ENCODE results near the gene PTPRU. TPM values are rescaled to one million over a fixed set of nuclear protein-coding genes. Genes with fewer than 3 reads are reported as not detected.

Gene PTPRU
- total and polyA plus RNA-seq, 4 donors = 36.2 to 62.1 (median 47.8) TPM

GRCh38 chr1:29249170-29249691 lies 12.9 kb downstream of the PTPRU start:
- Histone ChIP-seq H3K27me3 (ENCODE audit: control insufficient read depth, insufficient read depth, low read length) (no peaks in the 10 kb centered on the region), H3K36me3 (ENCODE audit: control insufficient read depth, insufficient read depth, low read length) (no peaks in the 10 kb centered on the region), H3K4me3 (ENCODE audit: low read depth, low read length) (no peak overlapping the region), H3K4me1 (ENCODE audit: control insufficient read depth, insufficient read depth, low read length) (peaks cover 32% of the 10 kb centered on the region), H3K9me3 (ENCODE audit: control insufficient read depth, insufficient read depth, low read length) (no peaks in the 10 kb centered on the region), H3K27ac (ENCODE audit: low read depth, low read length) (no peak overlapping the region)
- 17% methylated on average over 3 of the region's 8 CpGs for WGBS (ENCODE audit: insufficient coverage)
- DNase-seq (ENCODE audit: low read depth in 4 of 6, low spot score in 6 of 6) = peak in 2 of 6 donors; percentile 49 to 51

- Histone ChIP-seq H3K4me3 (ENCODE audit: low read depth, low read length) (no peak overlapping the region), H3K27me3 (ENCODE audit: control insufficient read depth, insufficient read depth, low read length) (no peaks in the 10 kb centered on the region), H3K4me1 (ENCODE audit: control insufficient read depth, insufficient read depth, low read length) (peaks cover 34% of the 10 kb centered on the region), H3K27ac (ENCODE audit: low read depth, low read length) (no peak overlapping the region), H3K36me3 (ENCODE audit: control insufficient read depth, insufficient read depth, low read length) (peaks cover 2% of the 10 kb centered on the region), H3K9me3 (ENCODE audit: control insufficient read depth, insufficient read depth, low read length) (no peaks in the 10 kb centered on the region)
- WGBS (ENCODE audit: insufficient coverage) = 100% methylated on average over 1 of the region's 2 CpGs
- DNase-seq (ENCODE audit: low read depth in 4 of 6, low spot score in 6 of 6) = no peak
Observed at GRCh38 chr1:29249951-29250581, 13.7 kb downstream of the PTPRU start.

GRCh38 chr1:29251164-29252124 lies 15.1 kb downstream of the PTPRU start:
- Histone ChIP-seq H3K27me3 (ENCODE audit: control insufficient read depth, insufficient read depth, low read length) (no peaks in the 10 kb centered on the region), H3K9me3 (ENCODE audit: control insufficient read depth, insufficient read depth, low read length) (no peaks in the 10 kb centered on the region), H3K36me3 (ENCODE audit: control insufficient read depth, insufficient read depth, low read length) (peaks cover 4% of the 10 kb centered on the region), H3K4me3 (ENCODE audit: low read depth, low read length) (no peak overlapping the region), H3K27ac (ENCODE audit: low read depth, low read length) (no peak overlapping the region), H3K4me1 (ENCODE audit: control insufficient read depth, insufficient read depth, low read length) (peaks cover 36% of the 10 kb centered on the region)
- WGBS (ENCODE audit: insufficient coverage) = 87% methylated on average over 8 of the region's 8 CpGs
- DNase-seq (ENCODE audit: low read depth in 4 of 6, low spot score in 6 of 6) = no peak

GRCh38 chr1:29253180-29253579 lies 16.9 kb downstream of the PTPRU start:
- H3K27me3 ChIP-seq (ENCODE audit: control insufficient read depth, insufficient read depth, low read length) = no peaks in the 10 kb centered on the region
- no peak for DNase-seq (ENCODE audit: low read depth in 4 of 6, low spot score in 6 of 6)
- H3K4me1 ChIP-seq (ENCODE audit: control insufficient read depth, insufficient read depth, low read length) = peaks cover 41% of the 10 kb centered on the region
- H3K36me3 ChIP-seq (ENCODE audit: control insufficient read depth, insufficient read depth, low read length) = peaks cover 4% of the 10 kb centered on the region
- H3K4me3 ChIP-seq (ENCODE audit: low read depth, low read length) = no peak overlapping the region
- WGBS (ENCODE audit: insufficient coverage) = 94% methylated on average over 2 of the region's 3 CpGs
- H3K27ac ChIP-seq (ENCODE audit: low read depth, low read length) = no peak overlapping the region
- H3K9me3 ChIP-seq (ENCODE audit: control insufficient read depth, insufficient read depth, low read length) = no peaks in the 10 kb centered on the region

GRCh38 chr1:29254346-29254745 lies 18.0 kb downstream of the PTPRU start:
- no peaks in the 10 kb centered on the region for H3K9me3 ChIP-seq (ENCODE audit: control insufficient read depth, insufficient read depth, low read length)
- no peak for DNase-seq (ENCODE audit: low read depth in 4 of 6, low spot score in 6 of 6)
- H3K36me3 ChIP-seq (ENCODE audit: control insufficient read depth, insufficient read depth, low read length) = peaks cover 9% of the 10 kb centered on the region
- WGBS (ENCODE audit: insufficient coverage) = 84% methylated on average over 7 of the region's 7 CpGs
- no peak overlapping the region for H3K27ac ChIP-seq (ENCODE audit: low read depth, low read length)
- peaks cover 43% of the 10 kb centered on the region for H3K4me1 ChIP-seq (ENCODE audit: control insufficient read depth, insufficient read depth, low read length)
- H3K27me3 ChIP-seq (ENCODE audit: control insufficient read depth, insufficient read depth, low read length) = peaks cover 6% of the 10 kb centered on the region
- no peak overlapping the region for H3K4me3 ChIP-seq (ENCODE audit: low read depth, low read length)

GRCh38 chr1:29255134-29255666 lies 18.9 kb downstream of the PTPRU start:
- Histone ChIP-seq H3K4me3 (ENCODE audit: low read depth, low read length) (no peak overlapping the region), H3K4me1 (ENCODE audit: control insufficient read depth, insufficient read depth, low read length) (peaks cover 41% of the 10 kb centered on the region), H3K27ac (ENCODE audit: low read depth, low read length) (no peak overlapping the region), H3K9me3 (ENCODE audit: control insufficient read depth, insufficient read depth, low read length) (no peaks in the 10 kb centered on the region), H3K27me3 (ENCODE audit: control insufficient read depth, insufficient read depth, low read length) (peaks cover 8% of the 10 kb centered on the region), H3K36me3 (ENCODE audit: control insufficient read depth, insufficient read depth, low read length) (peaks cover 10% of the 10 kb centered on the region)
- 87% methylated on average over 10 of the region's 10 CpGs for WGBS (ENCODE audit: insufficient coverage)
- no peak for DNase-seq (ENCODE audit: low read depth in 4 of 6, low spot score in 6 of 6)

- Histone ChIP-seq H3K27me3 (ENCODE audit: control insufficient read depth, insufficient read depth, low read length) (peaks cover 18% of the 10 kb centered on the region), H3K27ac (ENCODE audit: low read depth, low read length) (no peak overlapping the region), H3K36me3 (ENCODE audit: control insufficient read depth, insufficient read depth, low read length) (peaks cover 15% of the 10 kb centered on the region), H3K9me3 (ENCODE audit: control insufficient read depth, insufficient read depth, low read length) (no peaks in the 10 kb centered on the region), H3K4me1 (ENCODE audit: control insufficient read depth, insufficient read depth, low read length) (peaks cover 48% of the 10 kb centered on the region), H3K4me3 (ENCODE audit: low read depth, low read length) (no peak overlapping the region)
- 83% methylated on average over 5 of the region's 5 CpGs for WGBS (ENCODE audit: insufficient coverage)
- DNase-seq (ENCODE audit: low read depth in 4 of 6, low spot score in 6 of 6) = no peak
Observed at GRCh38 chr1:29256394-29256793, 20.1 kb downstream of the PTPRU start.

- WGBS (ENCODE audit: insufficient coverage) = 17% methylated on average over 9 of the region's 11 CpGs
- Histone ChIP-seq H3K9me3 (ENCODE audit: control insufficient read depth, insufficient read depth, low read length) (no peaks in the 10 kb centered on the region), H3K27me3 (ENCODE audit: control insufficient read depth, insufficient read depth, low read length) (peaks cover 18% of the 10 kb centered on the region), H3K36me3 (ENCODE audit: control insufficient read depth, insufficient read depth, low read length) (peaks cover 15% of the 10 kb centered on the region), H3K27ac (ENCODE audit: low read depth, low read length) (no peak overlapping the region), H3K4me1 (ENCODE audit: control insufficient read depth, insufficient read depth, low read length) (peaks cover 48% of the 10 kb centered on the region), H3K4me3 (ENCODE audit: low read depth, low read length) (no peak overlapping the region)
- peak in 2 of 6 donors; percentile 75 to 86 for DNase-seq (ENCODE audit: low read depth in 4 of 6, low spot score in 6 of 6)
Observed at GRCh38 chr1:29256979-29257804, 20.9 kb downstream of the PTPRU start.

Measured in spinal cord (tissue), 10 donors.